ENCODE measurements around the gene EVA1C. TPM values are rescaled to one million over a fixed set of nuclear protein-coding genes. Genes with fewer than 3 reads are reported as not detected.
"Not testable (repeated sequence)": the region's sequence is repeated elsewhere in the genome, so short reads cannot be mapped to it uniquely, and the experiment has no call there.

The EVA1C gene

DNA sequence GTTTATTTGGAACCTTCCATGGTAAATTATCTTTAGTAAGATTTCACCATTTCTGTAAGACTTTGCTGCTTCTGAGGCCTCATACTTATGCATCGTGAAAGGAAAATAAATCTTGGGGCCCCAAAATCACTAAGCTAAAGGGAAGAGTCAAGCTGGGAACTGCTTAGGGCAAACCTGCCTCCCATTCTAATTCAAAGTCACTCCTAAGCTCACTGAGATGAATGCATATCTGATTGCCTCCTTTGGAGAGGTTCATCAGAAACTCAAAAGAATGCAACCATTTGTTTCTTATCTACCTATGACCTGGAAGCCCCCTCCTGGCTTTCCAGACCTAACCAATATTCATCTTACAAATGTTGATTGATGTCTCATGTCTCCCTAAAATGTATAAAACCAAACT, 149.0 kb downstream of the EVA1C start:
- H3K9ac ChIP-seq (ENCODE audit: low read depth, low read length); H3K27me3 ChIP-seq (ENCODE audit: control insufficient read depth, insufficient read depth, low read length); H3K4me3 ChIP-seq (ENCODE audit: low read length); H3K9me3 ChIP-seq (replicated peaks; ENCODE audit: low read length); H3K36me3 ChIP-seq (ENCODE audit: insufficient read depth, low read length); H3K4me1 ChIP-seq (ENCODE audit: control insufficient read depth, insufficient read depth, low read length); H3K4me2 ChIP-seq (ENCODE audit: low read length): not testable (repeated sequence)

DNA sequence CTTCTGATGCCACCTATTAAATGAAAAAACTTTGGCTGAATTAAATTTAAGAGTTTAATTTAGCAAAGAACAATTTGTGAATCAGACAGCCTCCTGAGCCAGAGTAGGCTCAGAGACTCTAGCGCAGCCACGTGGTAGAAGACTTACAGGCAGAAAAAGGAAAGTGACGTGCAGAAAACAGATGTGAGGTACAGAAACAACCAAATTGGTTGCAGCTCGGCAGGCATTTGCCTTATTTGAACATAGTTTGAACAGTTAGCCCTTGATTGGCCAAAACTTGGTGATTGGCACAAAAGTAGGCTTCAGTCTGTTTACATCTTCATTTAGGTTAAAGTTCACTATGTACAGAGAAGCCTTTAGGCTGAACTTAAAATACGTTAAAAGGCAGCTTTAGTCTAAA, 149.9 kb downstream of the EVA1C start:
- no peaks in the 10 kb centered on the region for H3K4me1 ChIP-seq (ENCODE audit: control insufficient read depth, insufficient read depth, low read length)
- no peaks in the 10 kb centered on the region for H3K9me3 ChIP-seq (replicated peaks; ENCODE audit: low read length)
- no peak overlapping the region for H3K9ac ChIP-seq (ENCODE audit: low read depth, low read length)
- H3K36me3 ChIP-seq (ENCODE audit: insufficient read depth, low read length) = no peaks in the 10 kb centered on the region
- H3K27me3 ChIP-seq (ENCODE audit: control insufficient read depth, insufficient read depth, low read length) = no peaks in the 10 kb centered on the region
- H3K4me2 ChIP-seq (ENCODE audit: low read length) = no peak overlapping the region
- H3K4me3 ChIP-seq (ENCODE audit: low read length) = no peak overlapping the region

DNA sequence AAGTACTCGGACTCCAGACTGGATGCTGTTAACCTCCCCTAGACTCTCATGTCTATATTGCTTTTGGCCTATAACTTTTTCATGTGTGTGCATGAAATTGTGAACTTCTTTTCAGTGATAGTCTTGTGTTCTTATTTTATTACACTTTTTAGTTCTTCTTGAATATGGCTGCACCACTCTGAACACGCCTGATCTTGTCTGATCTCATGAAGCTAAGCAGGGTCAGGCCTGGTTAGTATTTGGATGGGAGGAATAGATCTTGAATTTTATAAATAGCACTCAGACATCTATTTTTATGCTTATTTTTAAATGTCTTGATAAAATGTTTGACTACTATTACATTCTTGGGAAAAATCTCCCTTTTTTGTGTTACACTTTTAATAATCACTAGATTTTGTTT, 150.4 kb downstream of the EVA1C start:
- no peak overlapping the region for H3K4me2 ChIP-seq (ENCODE audit: low read length)
- no peaks in the 10 kb centered on the region for H3K4me1 ChIP-seq (ENCODE audit: control insufficient read depth, insufficient read depth, low read length)
- H3K9ac ChIP-seq (ENCODE audit: low read depth, low read length) = no peak overlapping the region
- H3K9me3 ChIP-seq (replicated peaks; ENCODE audit: low read length) = no peaks in the 10 kb centered on the region
- no peak overlapping the region for H3K4me3 ChIP-seq (ENCODE audit: low read length)
- H3K27me3 ChIP-seq (ENCODE audit: control insufficient read depth, insufficient read depth, low read length) = no peaks in the 10 kb centered on the region
- no peaks in the 10 kb centered on the region for H3K36me3 ChIP-seq (ENCODE audit: insufficient read depth, low read length)

Small RNA genes lying within 50 kb of the gene (small RNA-seq; reads per million reads assigned to genes)
- not detected for gene RF00438
- not detected for gene RNA5SP490
- 325 reads per million, percentile 98 among the genes with 10 or more reads in this experiment for gene SNORA80A

All from skeletal muscle satellite cell (primary cell).